Measurements from ENCODE around the gene TIGAR. TPM values are rescaled to one million over a fixed set of nuclear protein-coding genes. Genes with fewer than 3 reads are reported as not detected.

TIGAR gene
- total RNA-seq, 2 experiments from 2014 or later, result 5.3 to 7.1 TPM

DNA sequence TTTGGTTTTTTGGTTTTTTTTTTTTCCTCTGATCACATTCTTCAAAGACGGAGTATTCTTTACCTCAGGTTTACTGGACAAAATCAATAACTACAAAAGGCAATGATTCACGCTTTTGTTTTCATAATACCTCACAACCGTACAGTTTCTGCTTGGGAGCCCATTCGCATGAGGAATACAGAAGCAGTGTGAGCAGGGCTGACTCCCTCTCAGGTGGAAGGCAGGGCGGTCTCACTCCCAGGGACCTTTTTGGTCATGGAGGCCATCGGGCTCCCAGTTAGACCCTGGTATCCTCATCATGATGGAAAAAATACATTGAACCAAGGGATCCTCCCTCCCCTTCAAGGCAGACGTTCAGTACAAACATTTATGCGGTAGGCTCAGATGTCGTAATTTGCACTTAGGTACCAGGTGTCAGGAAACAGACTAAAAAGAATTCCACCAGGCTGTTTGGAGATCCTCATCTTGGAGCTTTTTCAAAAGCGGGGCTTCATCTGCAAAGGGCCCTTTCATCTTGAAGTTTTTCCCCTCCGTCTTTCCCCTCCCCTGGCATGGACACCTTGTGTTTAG, 19.0 kb upstream of the TIGAR start:
- Mint-ChIP-seq H3K27ac (no peak overlapping the region), H3K4me1 (ENCODE audit: low read depth) (peaks cover 9% of the 10 kb centered on the region), H3K9me3 (no peaks in the 10 kb centered on the region), H3K27me3 (no peaks in the 10 kb centered on the region), H3K36me3 (ENCODE audit: low read depth) (peaks cover 99% of the 10 kb centered on the region), H3K4me3 (no peak overlapping the region)
- DNase-seq, result no peak
- Histone ChIP-seq H3K36me3 (ENCODE audit: insufficient read depth, low read length) (peaks cover 88% of the 10 kb centered on the region), H3K4me3 (ENCODE audit: low read length) (no peak overlapping the region), H3K27ac (ENCODE audit: low read depth in 1 of 2, low read length in 2 of 2) (no peak overlapping the region), H3K9me3 (ENCODE audit: control insufficient read depth in 1 of 2, insufficient read depth in 1 of 2, low read length in 2 of 2) (no peaks in the 10 kb centered on the region), H3K27me3 (ENCODE audit: control insufficient read depth in 1 of 2, insufficient read depth in 2 of 2, low read length in 2 of 2) (no peaks in the 10 kb centered on the region), H3K4me1 (ENCODE audit: insufficient read depth, low read length) (peaks cover 2% of the 10 kb centered on the region)
- ChIA-PET CTCF (no interaction called here), POLR2A (interaction anchor here (0.7 kb wide), 1 partner anchor 8 kb away, joined by 4 read pairs; no protein-coding TSS in a partner anchor)
- no peak for ATAC-seq (ENCODE audit: poor library complexity)
- TF ChIP-seq CTCF (IDR thresholded peaks at IDR 0.05), result no peak
- intact Hi-C loops (cut with DNase I, micrococcal nuclease), result no loop called here

- no peak overlapping the region for H3K27ac ChIP-seq (ENCODE audit: low read depth in 1 of 2, low read length in 2 of 2)
- H3K4me3 ChIP-seq (ENCODE audit: low read length), result no peak overlapping the region
- POLR2A ChIA-PET, result interaction anchor here (0.7 kb wide), 1 partner anchor 9 kb away, joined by 4 read pairs; no protein-coding TSS in a partner anchor
- H3K9me3 ChIP-seq (ENCODE audit: control insufficient read depth in 1 of 2, insufficient read depth in 1 of 2, low read length in 2 of 2), result no peaks in the 10 kb centered on the region
- Mint-ChIP-seq H3K9me3 (no peaks in the 10 kb centered on the region), H3K27ac (no peak overlapping the region), H3K36me3 (ENCODE audit: low read depth) (peaks cover 99% of the 10 kb centered on the region), H3K27me3 (no peaks in the 10 kb centered on the region), H3K4me3 (no peak overlapping the region), H3K4me1 (ENCODE audit: low read depth) (peaks cover 9% of the 10 kb centered on the region)
- no peaks in the 10 kb centered on the region for H3K27me3 ChIP-seq (ENCODE audit: control insufficient read depth in 1 of 2, insufficient read depth in 2 of 2, low read length in 2 of 2)
- peaks cover 87% of the 10 kb centered on the region for H3K36me3 ChIP-seq (ENCODE audit: insufficient read depth, low read length)
- no peaks in the 10 kb centered on the region for H3K4me1 ChIP-seq (ENCODE audit: insufficient read depth, low read length)
- ATAC-seq (ENCODE audit: poor library complexity) (no peak), DNase-seq (no peak)
- no peak for TF ChIP-seq CTCF (IDR thresholded peaks at IDR 0.05)
- CTCF ChIA-PET, result no interaction called here
- intact Hi-C loops (cut with DNase I, micrococcal nuclease), result no loop called here
Observed at GRCh38 chr12:4302881-4303280, 18.1 kb upstream of the TIGAR start.

- Mint-ChIP-seq H3K9me3 (no peaks in the 10 kb centered on the region), H3K36me3 (ENCODE audit: low read depth) (peaks cover 99% of the 10 kb centered on the region), H3K4me1 (ENCODE audit: low read depth) (peaks cover 9% of the 10 kb centered on the region), H3K27ac (peak overlapping the region; percentile 49), H3K27me3 (no peaks in the 10 kb centered on the region), H3K4me3 (no peak overlapping the region)
- Histone ChIP-seq H3K36me3 (ENCODE audit: insufficient read depth, low read length) (peaks cover 87% of the 10 kb centered on the region), H3K27me3 (ENCODE audit: control insufficient read depth in 1 of 2, insufficient read depth in 2 of 2, low read length in 2 of 2) (no peaks in the 10 kb centered on the region), H3K9me3 (ENCODE audit: control insufficient read depth in 1 of 2, insufficient read depth in 1 of 2, low read length in 2 of 2) (no peaks in the 10 kb centered on the region), H3K27ac (ENCODE audit: low read depth in 1 of 2, low read length in 2 of 2) (no peak overlapping the region), H3K4me3 (ENCODE audit: low read length) (no peak overlapping the region), H3K4me1 (ENCODE audit: insufficient read depth, low read length) (no peaks in the 10 kb centered on the region)
- ATAC-seq (ENCODE audit: poor library complexity) (no peak), DNase-seq (no peak)
- CTCF ChIA-PET, result no interaction called here
- POLR2A ChIA-PET, result no interaction called here
- no peak for TF ChIP-seq CTCF (IDR thresholded peaks at IDR 0.05)
- intact Hi-C loops (cut with DNase I, micrococcal nuclease), result no loop called here
Observed at GRCh38 chr12:4303750-4304149, 17.3 kb upstream of the TIGAR start.
